COR-L47 (cell line): ENCODE measurements around the gene THSD4.

ENCODE experiments used
- DNase-seq: peaks from one replicate; lab custom pipeline; 2025; lab: John Stamatoyannopoulos, UW

THSD4 gene

GRCh38 chr15:71547011-71547410 lies 431.7 kb downstream of the THSD4 start:
- no peak for DNase-seq

- DNase-seq: no peak
These were observed 433.1 kb downstream of the THSD4 start for GRCh38 chr15:71548401-71548807.

- DNase-seq: no peak
These were observed 433.8 kb downstream of the THSD4 start for GRCh38 chr15:71549091-71549490.

- DNase-seq: no peak
These were observed 434.4 kb downstream of the THSD4 start for GRCh38 chr15:71549697-71550096.

DNA sequence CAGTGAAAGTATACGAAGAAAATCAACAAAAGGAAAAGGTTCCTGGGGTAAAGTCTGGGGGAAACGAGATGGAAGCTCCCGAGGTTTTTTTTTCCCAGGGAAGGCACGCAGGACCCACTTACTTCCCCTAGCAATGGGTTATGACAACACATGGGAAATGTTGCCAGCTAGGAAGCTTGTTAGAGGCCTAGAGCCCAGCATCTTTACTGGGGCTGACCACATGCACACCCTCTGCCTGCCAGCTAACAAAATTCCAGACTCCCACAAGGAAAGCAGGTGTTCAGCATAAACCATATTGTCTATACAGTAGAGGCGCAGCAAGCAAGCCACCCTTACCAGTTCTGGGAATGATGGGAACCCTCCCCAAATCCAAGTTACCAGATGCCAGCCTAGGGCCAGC lies 436.3 kb downstream of the THSD4 start:
- DNase-seq: no peak

- no peak for DNase-seq
These were observed 443.8 kb downstream of the THSD4 start for GRCh38 chr15:71559098-71559497.

DNA sequence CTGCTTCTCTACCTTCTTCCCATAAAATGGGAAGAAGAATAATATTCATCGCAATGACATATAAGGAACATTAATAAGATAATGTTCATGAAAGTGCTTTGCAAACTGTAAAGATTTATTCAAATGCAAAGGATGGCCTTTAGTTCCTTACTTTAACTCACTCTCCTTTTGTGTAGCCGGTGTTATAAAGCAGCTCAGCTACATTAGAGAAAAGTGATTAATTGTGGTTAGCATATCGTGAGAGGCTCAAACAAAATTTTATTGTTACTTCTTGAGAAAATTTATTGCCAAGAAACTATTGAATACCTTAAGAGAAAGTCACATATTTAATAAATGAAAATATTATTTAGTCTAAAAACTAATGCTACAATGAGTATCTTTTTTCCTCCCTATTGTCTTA lies 444.3 kb downstream of the THSD4 start:
- no peak for DNase-seq

GRCh38 chr15:71562251-71562650 lies 447.0 kb downstream of the THSD4 start:
- DNase-seq: no peak

DNA sequence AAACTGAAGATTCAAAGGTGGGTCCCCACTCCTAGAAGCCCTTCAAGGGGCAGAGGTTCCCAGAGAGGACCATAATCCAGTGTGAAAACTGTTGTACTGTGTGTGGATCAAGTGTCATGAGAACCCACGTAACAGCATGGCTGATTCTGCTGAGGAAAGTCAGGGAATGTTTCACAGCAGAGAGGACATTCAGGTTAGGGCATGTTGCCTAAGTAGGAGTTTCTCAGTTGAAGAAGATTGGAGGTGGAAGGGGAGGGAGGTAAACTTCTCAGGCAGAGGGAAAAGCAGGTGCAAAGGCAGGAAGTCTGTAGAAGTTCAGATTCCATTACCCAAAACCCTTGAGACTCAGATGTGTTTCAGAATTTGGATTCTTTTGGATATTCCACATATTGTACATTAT lies 448.9 kb downstream of the THSD4 start:
- no peak for DNase-seq

DNA sequence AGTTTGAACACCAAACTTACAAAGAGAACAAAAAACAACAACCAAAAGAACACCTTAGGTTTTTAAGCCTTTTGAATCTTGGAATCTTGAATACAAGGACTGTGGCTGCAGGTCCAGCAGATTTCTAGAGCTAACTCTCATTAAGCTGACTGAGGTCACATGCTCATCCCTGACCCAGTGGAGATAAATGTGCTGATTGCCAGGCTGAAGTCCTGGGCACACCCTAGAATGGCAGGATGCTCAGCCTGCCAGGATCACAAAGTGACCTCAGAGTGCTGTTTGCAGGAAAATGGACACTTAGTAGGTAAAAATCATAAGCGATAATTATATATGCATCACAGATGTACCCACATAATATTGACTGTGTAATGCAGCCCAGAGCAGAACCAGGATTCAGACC lies 449.7 kb downstream of the THSD4 start:
- no peak for DNase-seq

- DNase-seq: no peak
These were observed 450.4 kb downstream of the THSD4 start for GRCh38 chr15:71565631-71566160.

GRCh38 chr15:71566226-71566625 lies 451.0 kb downstream of the THSD4 start:
- no peak for DNase-seq

- no peak for DNase-seq
These were observed 451.9 kb downstream of the THSD4 start for GRCh38 chr15:71567173-71567572.

- DNase-seq: no peak
These were observed 453.0 kb downstream of the THSD4 start for GRCh38 chr15:71568227-71568626.

GRCh38 chr15:71570736-71571135 lies 455.5 kb downstream of the THSD4 start:
- no peak for DNase-seq

DNA sequence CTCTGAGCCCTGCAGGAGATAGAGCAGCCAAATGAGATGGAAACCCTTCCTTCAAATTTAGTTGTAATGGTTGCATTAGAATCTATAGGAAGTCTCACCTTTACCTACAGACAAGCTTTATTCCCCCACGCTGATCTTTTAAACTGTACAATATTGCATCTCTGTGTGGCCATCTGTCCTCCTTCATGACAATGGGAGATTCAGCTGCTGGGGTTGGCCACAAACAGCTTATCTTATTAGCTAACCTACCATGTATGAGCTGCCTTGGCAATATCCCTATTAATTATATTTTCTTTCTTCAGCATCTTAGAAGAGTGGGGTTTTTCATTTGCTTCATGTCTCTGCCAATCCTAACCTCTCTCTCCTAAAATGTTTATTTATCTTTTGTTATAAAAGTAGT lies 456.4 kb downstream of the THSD4 start:
- DNase-seq: no peak

DNA sequence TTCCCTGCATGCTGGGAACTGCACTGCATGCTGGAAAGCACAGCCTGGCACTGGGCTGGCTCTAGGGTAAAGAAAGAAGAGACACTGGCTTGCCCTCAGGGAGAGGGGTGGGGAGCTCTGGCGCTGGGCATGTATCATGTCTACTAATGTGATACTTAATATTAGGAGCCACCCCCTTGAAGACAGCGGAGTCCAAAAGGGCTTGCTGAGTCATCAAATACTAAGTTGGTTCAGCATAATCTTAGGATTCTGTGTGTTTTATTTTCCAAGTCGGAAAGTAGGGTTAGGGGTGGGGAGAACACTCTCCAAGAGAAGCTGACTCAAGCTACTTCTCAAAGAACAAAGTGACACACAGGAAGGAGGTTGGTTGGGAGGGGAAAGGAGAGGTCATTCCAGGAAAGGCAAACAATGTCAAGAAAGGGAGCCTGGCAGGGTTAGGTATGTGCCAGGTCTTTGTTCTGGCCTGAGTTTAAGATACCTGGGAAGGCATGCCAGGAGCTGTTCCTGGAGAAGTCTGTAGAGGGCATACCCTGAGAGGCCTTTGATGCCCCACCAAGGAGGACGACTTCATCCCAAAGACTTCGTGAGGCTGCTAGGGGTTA lies 457.3 kb downstream of the THSD4 start:
- DNase-seq: no peak

DNA sequence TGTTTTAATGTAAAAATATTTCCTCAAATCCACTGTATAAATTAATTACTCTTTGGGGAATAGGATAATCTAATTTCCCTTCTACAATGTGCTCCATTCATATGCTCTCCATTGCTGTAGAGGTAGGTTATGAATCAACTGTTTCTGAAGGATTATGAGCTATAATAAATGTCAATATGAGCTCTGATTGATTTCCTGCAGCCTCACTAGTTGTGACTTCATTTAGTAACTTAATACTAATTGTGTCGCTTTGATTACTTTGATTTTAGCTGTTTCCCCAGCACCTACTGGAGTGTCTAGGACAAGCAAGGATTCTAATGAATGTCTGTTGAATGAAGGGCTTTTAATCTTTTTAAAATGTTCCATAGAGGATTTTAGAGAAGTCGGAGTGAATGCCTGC lies 458.3 kb downstream of the THSD4 start:
- no peak for DNase-seq

GRCh38 chr15:71575474-71576045 lies 460.3 kb downstream of the THSD4 start:
- DNase-seq: no peak

DNA sequence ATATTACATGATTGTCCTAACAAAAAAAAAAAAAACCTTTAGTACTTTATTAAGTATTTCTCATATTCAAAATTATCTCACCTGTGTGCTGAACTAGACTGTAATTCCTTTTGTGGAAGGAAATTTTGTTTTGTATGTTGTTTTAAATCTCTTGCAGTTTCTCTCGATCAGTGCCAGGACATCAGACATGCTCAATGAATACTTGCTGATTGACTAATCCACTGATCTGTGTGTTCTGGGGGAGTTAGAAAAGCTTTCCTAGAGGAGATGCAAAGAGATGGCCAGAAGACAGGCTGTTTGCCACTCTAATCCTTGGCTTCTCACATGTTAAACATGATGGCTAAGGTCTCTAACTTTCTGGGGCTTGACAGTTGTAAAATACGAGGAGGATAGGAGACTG lies 461.8 kb downstream of the THSD4 start:
- no peak for DNase-seq

DNA sequence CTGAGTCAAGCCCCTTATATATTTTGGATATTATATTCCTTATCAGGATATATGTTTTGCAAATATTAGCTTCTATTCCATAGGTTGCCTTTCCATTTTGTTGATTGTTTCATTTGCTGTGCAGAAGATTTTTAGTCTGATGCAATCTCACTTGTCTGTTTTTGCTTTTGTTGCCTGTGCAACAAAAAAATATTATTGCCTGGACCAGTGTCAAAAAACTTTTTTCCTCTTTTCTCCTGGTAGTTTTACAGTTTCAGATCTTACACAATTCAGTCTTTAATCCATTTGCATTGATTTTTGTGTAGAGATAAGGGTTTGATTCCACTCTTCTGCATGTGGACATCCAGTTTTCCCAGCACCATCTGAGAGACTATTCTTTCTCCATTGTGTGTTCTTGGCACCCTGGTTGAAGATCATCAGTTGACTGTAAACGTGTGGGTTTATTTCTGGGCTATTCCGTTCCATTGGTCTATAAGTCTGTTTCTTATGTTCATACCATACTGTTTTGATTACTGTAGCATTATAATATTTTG lies 466.2 kb downstream of the THSD4 start:
- DNase-seq: no peak

DNA sequence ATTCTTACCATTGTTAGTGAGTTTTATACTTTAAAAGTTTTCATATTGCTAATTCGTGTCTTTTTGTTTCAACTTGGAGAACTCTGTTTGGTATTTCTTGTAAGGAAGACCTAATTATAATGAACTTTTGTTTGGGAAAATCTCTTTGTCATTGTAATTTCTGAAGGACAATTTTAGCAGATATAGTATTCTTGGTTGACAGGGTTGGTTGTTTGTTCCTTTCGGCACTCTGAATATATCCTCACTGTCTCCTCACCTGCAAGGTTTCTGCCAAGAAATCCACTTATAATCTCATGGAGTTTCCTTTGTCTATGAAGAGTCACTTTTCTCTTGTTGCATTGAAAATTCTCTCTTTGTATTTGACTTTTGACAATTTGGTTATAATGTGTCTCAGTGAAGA lies 469.9 kb downstream of the THSD4 start:
- no peak for DNase-seq

DNA sequence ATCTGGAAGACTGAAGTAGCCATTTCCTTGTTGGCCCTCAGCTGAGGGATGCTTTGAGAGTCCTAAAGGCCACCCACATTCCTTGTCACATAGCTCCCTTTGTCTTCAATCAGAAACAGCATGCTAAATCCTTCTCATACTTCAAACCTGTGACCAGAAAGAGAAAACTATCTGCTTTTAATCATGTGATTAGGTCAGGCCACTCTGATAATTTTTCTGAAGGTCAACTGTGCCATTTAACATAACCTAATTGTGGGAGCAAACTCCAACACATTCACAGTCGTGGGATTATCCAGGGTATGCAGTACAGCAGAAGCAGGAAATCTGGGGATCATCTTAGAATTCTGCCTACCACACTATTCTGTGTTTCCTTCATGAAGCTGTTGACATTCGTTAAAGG lies 471.2 kb downstream of the THSD4 start:
- no peak for DNase-seq

- no peak for DNase-seq
These were observed 473.5 kb downstream of the THSD4 start for GRCh38 chr15:71588746-71589145.
